Activated T-helper 9 cell treated with anti-CD3 and anti-CD28 coated beads, Interleukin-2, amount 50 U/mL, for 16 hours (primary cell): Measurements from ENCODE around the gene COPZ1.
"Not testable (repeated sequence)": the region's sequence is repeated elsewhere in the genome, so short reads cannot be mapped to it uniquely, and the experiment has no call there.

ENCODE experiments used
- DNase-seq: peaks from one replicate; pipeline ENCODE4 v3.0.0-alpha.2; 2020; ENCODE audit warnings: low read depth

The COPZ1 gene

DNA sequence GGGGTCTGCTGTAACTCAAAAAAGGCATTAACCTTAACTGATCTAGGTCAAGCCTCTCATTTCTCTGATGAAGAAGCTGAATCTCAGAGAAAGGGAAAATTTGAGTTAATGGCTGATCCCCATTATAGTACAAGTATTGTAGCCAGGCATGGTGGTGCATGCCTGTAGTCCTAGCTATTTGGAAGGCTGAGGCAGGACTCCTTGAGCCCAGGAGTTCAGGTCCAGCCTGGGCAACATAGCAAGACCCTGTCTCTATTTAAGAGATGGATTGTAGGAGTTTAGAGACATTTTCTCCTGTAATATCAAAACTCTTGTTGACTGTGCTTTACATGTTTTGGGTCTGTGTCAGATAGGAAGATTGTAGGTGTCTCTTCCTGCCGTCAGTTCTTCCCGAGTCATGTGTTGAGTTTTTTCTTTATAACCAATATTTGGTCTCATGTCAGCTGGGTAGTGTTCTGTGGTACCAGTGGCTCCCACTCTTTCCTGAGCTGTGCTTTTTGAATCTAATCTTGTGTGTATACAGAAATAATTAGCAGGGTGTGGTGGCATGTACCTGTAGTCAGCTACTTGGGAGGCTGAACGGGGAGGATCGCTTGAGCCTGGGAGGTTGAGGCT is 8.6 kb downstream of the COPZ1 start:
- DNase-seq: no peak

DNA sequence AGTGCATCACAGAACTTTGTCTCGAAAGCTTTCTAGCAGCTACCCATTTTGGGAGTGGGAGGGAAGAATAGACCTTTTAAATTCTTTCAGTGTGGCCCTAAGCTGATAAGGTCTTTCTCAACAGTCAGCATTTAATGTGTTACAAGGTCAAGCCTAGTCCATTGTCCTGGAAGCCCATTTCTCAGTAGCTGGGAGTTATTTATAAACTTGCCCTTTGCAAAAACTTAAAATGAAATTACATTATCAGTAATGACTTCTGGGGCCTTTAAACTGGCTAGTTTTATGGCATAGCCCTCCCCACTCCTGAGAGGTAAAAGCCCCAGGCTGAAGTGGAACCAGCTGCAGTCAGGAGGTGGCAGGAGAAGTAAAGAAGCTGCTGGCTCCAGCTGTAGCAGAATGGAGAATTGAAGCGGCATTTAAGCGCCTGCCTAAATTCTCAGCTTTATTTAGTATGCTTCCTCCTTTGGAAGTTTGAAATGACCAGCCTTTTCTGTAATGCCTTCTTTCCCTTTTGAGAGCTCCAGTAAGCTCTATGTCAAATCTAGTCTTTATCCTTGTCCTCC is 12.4 kb downstream of the COPZ1 start:
- DNase-seq: no peak

DNA sequence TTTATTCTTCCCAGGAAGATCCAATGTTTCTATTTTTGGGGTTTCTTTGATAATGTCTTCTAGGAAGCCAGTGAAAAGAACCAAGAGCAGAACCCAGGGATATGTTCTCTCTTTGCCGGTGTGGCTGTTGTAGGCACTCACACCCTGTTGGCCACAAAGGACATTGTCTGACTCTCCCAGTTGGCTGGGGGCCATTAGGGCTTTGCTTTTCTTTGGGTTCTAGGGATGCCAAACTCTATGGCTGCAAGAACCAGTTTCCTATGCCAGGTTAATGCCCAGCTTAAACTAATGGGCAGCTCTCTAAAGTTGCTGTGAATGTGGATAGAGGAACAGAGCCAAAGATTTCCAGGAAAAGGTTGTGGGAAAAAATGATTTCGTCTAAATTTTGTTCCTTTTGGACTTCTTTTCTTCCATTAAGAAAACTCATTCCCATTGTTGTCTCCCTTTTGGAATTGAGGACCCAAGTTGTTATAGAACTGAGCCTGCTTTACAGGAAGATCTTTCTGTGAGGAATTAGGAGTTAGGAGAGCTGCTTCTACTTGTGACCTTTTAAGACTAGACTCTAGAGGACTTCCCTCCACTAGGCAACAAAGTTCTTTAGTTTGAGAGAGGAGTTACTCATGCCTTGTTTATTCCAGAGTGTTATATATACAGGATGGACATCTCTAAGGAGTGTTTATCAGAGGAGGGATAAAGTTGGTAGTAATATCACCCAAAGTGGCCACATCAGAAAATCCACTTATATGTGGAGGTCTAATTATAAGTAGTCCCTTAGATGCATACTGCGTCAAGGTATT is 13.1 kb downstream of the COPZ1 start:
- no peak for DNase-seq

DNA sequence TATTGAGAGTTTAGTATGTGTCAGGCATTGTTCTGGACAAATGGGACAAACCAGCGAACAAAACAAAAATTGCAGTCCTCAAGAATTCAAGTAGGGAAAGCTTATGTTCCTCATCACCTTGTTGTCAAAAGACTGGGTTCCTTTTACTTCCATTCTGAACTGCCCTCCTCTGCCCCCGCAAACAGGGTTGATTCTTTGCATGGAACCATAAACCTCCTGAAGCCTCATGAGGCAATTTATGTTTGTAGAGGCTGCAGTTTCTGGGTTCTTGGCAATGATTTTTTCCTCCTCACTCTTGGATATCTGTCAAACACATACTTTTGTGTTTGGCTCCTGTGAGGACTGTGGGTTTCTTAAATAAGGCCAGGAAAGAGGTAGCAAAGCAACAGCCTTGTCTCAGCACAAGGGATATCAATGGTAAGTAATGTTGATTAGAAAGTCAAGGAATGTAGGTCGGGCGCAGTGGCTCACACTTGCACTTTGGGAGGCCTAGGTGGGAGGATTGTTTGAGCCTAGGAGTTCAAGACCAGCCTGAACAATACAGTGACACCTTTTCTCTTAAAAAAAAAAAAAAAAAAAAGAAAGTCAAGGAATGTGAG is 13.9 kb downstream of the COPZ1 start:
- no peak for DNase-seq

DNA sequence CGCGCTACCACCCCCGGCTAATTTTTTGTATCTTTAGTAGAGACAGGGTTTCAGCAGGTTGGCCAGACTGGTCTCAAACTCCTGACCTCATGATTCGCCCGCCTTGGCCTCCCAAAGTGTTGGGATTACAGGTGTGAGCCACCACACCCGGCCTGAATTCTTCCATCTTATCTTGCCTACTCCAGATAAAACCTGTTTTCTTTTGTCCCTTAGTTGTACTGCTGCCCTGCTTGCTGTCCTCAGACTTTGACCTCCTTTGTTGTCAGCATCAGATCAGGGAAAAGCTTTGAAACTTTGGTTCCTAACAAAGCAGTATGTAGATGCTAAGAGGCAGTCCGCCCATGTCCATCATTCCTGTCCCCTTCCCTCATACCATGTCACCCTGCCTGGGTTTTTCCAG is 15.9 kb downstream of the COPZ1 start:
- DNase-seq: no peak

DNA sequence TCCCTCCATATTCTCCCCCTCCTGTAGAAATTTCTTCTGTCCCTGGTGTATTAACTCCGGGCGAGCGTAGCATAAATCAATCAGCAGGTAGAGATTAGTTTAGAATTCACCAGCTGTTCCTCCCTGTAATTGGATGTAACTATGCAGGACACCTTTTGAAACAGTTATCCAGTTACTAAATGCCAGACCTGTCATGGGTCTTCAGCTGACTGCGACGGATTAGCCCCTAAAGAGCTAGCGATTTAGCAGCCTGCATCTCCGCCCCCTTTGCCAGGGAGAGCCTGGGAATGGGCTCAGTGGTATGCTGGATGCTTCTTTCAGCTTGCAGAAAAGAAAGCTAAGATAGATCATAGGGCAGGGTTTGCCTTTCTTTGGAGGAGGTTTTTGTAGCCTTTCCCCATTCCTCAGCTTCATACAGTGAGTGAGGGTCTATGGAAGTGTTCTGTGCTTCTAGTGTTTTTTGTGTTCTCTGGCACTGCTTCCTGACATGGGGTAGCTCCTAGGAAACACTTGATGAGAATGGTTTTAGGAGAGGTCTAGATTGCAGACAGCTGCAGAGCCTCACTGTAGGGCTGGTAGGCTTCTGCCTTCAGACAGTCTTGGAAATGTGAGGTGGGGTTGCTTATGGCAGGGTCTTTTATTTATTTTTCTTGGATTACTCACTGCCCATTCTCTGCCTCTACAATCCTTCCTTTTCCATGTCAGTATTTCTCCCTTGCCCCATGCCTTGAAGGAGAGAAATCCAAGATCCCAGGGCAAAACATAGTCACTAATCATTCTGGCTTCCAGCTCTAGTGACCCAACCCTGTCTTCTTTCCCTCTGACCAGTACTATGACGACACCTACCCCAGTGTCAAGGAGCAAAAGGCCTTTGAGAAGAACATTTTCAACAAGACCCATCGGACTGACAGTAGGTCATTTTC is 16.7 kb downstream of the COPZ1 start:
- no peak for DNase-seq

DNA sequence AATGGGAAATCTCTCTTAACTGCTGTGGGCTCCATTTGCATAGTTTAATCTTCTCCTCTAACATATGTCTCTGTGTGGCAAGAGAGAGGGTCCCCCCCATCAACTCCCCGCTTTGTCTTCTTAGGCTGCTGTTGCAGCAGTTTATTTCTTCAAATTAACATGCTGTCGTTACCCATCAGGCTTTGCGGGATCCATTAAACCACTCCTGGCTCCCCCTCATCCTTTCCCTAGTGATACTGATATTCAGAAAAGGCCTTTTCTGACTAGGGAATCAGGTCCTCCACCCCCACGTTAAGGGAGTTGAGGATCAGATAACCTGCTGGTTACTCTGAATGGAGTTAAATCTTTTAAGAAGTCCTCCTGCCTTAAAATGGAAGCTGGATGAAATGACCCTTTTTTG is 24.1 kb downstream of the COPZ1 start:
- DNase-seq: no peak

DNA sequence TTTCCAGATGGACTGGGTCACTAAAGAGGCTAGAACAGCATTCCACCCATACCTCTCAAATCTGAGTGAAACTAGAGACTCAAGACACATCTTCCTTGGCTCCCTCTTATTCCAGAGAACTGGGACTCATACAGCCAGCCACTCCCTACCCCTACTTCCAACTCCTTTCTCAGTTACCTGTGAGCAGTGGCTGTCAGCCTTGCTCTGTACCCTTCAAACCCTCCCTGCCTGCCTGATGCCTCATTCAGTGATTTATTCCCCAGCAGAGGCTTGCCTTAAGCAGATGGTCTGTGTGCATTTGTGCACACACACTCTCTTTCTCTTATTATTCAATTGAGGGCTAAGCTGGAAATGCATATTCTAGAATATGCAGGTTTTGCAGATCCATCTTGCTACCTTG is 24.7 kb downstream of the COPZ1 start:
- DNase-seq: no peak

DNA sequence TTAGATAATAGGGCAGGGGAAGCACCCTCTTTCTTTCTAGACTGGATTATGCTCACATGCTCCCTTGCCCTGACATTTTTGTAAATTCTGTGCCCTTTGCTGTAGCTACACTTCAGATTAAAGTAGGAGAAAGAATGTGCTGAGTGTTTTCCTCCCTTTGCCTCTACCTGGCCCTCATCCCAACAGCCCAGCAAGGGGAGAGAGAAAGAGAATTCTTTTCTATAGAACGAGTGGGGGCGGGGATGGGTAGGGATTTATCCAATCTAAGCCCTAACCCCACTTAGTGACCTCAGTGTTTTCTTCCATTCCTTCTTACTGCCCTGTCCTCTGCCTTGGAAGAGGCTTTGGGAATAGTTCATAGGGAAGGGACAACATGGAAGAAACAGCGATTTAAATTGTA is 25.8 kb downstream of the COPZ1 start:
- DNase-seq: no peak

DNA sequence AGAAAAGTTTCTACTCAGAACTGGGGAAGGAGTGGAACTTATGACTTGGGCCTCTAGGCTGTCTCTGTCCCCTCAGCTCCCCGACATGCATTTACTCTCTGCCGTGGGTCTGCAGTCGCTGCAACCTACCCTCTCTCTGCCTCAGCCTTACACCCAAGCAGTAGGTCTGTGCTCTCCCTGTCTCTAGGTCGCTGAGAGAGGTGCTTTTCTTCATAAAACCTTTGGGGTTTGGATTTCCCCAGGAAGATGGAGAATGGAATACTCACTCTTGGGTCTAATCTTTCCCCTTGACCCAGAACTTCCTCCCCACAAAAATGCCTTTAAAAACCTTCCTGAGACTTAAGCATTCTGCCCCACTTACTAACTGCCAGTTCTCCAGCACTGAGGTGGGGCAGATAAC is 26.4 kb downstream of the COPZ1 start:
- DNase-seq: no peak

DNA sequence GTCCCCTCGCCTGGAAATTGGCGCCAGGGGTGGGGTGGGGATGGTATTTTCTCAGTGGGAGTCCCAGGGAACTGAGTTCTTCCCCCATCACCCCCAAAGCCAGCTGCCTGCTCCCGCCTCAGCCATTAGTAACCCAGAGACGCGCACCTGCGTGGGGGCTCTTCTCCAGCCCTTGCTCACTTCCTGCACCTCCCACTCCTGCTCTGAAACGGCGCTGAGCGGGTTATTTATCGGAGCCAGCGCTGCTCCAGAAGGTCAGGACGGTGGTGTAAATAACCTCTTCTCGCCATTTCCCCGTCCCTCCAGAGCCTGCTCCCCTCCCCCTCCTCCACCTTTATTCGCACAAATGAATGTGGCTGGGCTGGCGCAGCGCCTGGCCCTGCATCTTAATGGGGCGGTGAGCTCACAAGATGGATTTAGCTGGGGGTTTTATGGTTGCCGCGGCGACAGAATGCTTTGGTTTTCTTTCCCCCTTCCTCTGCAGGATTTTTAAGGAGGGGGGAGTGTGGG is 27.1 kb downstream of the COPZ1 start:
- DNase-seq: no peak

DNA sequence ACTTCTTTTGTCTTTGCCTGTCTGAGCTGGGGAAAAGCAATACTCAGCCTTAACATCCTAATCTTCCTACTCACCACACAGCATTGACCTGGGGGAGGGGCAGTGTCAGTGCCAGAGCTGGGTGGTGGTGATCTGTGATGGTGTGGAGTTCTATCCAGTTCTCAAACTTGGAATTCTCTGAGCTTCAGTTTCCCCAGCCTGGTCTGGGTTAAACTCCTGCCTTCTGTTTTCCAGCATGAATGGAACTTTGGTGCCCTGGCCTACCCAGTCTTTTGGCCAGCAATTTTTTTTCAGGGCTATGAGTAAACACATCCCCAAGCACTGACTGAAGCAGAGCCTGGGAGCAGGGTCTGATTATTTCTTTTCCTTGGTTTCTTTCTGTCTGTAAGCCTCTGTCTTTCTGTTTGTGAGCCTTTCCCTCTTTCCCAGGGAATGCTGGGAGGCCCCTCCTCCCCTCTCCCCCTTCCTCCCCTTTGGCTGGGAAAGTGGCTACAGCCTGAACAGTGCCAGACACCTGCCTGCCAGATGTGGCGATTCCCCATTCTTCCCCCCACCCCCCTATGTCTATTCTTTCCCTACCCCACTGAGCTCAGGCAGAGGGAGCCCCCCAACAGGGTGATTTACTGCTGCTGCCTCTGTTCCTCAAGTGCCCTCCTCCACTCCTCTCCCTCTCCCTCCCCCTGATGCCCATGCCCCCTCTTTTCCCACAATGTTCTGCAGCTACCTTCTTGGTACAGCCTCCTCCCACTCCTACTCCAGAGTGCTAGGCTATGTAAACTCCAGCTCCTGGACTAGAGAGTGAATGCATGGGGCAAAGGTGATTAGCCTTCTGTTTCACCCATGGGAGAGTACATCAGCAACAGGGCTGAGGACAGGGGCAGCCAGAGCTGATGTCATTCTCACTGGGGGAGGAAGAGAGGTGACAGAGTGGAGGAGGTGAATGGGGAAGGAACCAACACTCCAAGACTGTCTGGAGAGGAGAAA is 28.3 kb downstream of the COPZ1 start:
- DNase-seq: no peak

DNA sequence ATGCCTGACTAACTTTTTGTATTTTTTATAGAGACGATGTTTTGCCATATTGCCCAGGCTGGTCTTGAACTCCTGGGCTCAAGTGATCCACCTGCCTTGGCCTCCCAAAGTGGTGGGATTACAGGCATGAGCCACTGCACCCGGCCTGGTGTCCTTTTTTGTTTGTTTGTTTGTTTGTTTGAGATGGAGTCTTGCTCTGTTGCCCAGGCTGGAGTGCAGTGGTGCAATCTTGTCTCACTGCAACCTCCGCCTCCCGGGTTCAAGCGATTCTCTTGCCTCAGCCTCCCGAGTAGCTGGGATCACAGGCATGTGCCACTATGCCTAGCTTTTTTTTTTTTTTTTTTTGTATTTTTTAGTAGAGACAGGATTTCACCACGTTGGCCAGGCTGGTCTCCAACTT is 29.3 kb downstream of the COPZ1 start:
- not testable (repeated sequence) for DNase-seq

DNA sequence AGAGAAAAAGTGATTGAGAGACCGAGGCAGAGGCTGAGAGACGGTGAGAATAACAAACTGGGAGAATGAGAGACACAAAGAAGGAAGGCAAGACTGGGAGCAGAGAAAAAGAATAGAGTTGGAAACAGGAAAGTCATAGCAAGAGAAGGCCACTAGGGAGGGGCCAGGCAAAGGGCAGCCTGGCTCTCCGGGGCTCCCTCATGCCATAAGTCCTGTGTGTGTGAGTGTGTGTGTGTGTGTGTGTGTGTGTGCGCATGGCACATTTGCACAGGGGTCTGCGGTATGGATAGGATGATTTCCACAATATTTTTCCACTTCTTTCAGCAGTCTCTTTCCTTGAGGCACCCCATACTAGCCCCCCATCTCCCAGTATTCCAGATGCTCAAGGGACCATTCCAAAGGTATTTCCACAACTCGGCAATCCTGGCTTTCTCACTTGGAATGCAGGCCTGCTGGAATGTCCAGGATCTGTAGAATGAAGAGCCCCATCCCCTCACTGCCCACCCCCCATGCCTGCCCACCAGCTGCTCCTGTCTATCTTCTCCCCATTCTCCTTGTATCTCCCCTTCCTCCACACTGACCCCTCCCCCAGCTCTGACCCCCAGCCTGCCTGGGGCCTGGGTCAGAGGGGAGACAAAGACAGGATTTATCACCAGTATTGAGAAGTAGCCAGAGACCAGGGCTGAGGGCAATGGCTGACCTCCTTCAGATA is 30.3 kb downstream of the COPZ1 start:
- no peak for DNase-seq

DNA sequence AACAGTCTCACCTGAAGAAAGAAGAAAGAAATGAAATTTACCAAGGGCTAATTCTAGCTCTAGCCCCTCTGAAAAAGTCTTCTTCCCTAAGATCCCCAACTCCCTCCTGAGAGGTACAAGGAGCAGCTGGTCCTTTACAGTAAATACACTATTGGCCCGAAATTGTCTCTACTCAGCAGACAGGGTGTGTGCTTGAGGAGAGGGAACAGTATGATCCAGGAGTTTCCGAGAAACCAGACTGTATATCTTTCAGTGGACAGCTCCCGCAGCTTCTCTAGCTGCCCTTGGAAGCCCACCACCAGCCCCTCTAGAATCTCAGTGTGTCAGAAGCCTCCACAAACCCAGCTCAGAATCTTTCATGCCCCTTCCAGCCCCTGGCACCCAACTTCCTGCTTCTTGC is 31.3 kb downstream of the COPZ1 start:
- DNase-seq: no peak

DNA sequence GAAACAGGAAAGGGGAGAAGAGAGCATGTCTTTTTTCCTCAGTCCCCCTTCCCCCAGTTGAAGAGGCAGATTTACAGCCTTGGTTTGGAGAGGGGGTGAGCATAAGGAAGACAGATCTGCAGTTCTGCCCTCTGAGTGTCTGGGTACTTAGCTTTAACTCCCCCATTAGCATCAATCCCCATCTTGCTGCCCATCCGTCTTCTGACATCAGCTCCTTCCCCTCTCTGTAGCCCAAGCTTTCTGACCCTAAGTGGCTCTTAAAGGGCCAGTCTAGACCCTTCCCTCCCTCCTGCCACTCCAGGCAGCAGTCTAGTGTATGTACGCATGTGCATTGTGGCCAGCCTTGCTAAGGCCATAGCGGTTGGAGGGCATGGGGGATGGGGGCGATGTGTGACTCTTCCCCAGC is 32.0 kb downstream of the COPZ1 start:
- DNase-seq: no peak

DNA sequence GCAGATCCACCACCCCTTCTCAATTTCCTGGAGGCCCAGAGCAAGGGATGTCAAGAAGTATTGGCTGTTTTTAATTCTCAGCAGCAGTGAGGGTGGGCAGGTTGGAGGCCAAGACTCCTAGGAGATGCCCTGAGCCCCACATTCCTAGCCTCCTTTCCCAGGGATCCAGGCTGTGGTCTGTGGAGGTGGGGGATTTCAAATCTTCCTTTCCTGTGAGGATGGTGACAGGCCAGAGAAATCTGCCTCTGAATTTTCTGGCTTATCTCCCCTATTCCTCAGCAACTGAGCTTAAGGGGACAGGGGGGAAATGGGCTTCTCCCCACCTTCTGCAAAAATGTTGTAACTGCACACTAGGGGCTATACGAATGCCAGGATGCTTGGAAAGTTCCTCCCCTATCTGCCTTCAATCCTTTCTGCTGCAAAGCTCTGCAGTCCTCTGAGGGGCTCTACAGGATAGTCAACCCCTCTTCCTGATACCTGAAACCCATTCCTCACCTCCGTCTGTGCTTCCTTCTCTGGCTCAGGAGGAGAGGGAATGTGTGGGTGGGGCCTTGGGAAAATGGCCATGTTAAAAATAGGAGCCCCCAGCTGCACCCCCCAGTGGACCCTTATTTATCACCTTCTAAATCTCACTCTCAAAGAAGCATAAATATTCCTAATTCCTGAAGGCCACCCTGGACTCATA is 32.7 kb downstream of the COPZ1 start:
- no peak for DNase-seq

DNA sequence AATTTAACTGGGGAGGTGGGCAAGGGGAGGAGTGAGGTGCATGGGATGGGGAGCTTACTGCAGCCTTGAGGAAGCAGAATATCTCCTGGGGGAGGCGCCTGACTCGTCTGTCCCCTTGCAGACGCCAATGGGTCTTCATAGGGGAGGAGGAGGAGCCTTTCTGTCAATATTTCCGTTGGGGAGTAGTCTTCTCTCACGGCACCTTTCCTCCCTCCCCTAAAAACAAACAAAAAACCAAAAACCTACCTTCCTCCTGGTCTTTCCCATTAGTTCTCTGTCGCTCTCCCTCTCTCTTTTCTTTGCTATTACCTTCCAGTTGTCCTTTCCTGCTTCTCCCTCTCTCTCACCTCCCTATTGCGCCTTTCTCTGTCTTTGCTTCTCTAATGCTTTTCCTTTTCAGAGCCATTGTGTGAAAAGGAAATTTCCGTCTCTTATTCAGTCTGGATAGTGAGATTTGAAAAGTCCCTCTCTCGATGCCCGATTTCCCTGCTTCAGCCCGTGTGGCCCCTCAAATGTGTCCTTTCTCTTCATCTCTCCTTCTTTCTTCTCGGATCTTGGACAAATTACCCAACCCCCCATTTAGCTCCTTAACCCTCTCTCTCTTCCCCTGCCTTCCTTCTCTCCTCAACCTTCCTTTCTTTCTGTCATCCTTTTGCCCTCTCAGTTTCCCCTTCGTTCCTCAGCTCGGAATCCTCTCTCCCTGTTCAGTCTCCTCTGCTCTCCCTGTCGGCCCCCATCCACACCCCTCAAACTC is 33.4 kb downstream of the COPZ1 start:
- DNase-seq: no peak
